ENCODE measurements around the gene FIG4. TPM values are rescaled to one million over a fixed set of nuclear protein-coding genes. Genes with fewer than 3 reads are reported as not detected.

Gene FIG4
- total and polyA plus RNA-seq, 2 of the 13 experiments (the other 11 are each of a cell fraction or from before 2014, with no cell fraction given), result 5.5 to 7.9 TPM

GRCh38 chr6:109815054-109815453 is 124.0 kb downstream of the FIG4 start (continued):
- no peak for TF ChIP-seq ZNF501 (CRISPR knock-in tag; IDR thresholded peaks at IDR 0.05)
- no peak for TF ChIP-seq SMAD9 (CRISPR knock-in tag; IDR thresholded peaks at IDR 0.05)
- TF ChIP-seq, protein P1, sequence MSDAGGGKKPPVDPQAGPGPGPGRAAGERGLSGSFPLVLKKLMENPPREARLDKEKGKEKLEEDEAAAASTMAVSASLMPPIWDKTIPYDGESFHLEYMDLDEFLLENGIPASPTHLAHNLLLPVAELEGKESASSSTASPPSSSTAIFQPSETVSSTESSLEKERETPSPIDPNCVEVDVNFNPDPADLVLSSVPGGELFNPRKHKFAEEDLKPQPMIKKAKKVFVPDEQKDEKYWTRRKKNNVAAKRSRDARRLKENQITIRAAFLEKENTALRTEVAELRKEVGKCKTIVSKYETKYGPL (CRISPR knock-in tag; IDR thresholded peaks at IDR 0.05), result no peak
- TF ChIP-seq JUNB (CRISPR knock-in tag; IDR thresholded peaks at IDR 0.05; ENCODE audit: borderline replicate concordance), result no peak
- no peak for TF ChIP-seq ZNF44 (CRISPR knock-in tag; IDR thresholded peaks at IDR 0.05)
- no peak for TF ChIP-seq E2F2 (CRISPR knock-in tag; IDR thresholded peaks at IDR 0.05; ENCODE audit: borderline replicate concordance)
- TF ChIP-seq RFXAP (CRISPR knock-in tag; IDR thresholded peaks at IDR 0.05; ENCODE audit: borderline replicate concordance), result no peak
- TF ChIP-seq ZNF75D (CRISPR knock-in tag; IDR thresholded peaks at IDR 0.05; ENCODE audit: borderline replicate concordance), result no peak

DNA sequence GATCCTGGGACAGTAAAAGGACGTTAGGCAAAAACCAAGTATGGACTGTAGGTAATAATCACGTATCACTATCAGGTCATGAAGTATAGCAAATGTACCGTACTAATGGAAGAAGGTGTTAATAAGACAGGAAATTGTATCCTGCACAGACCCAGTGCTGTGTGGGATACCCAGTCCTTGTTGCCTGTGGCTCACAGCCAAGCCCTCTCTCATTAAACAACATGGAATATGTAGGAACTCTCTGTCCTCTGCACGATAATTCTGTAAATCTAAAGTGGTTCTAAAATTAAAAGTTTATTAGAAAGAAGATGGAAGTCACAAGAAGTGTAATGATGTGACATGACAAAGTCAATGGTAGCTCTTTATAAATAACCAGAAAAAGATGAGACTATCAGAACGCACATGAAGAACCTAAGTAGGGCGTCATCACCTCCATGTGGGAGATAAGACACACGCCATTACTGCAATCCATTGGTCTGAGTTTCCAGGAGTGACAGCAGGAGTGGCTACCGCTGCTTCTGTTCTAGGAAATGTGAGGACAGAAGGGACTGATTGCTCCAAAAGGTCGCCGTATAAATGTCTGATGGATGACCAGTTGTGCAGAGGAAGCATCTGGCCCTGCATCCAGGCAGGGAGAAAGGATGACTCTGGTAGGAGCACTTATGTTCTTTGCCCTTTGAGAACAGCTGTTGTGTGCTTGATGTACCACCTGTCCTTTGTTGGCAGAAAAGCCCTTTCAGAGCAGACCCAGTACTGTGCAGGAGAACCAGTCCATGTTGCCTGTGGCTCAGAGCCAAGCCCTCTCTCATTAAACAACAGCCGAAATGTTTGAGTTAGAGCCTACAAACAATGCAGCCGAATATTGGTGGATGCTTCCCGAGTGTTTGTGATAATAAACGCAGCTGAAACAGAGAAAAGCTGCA is 125.6 kb downstream of the FIG4 start:
- FAIRE-seq (no peak), DNase-seq (ENCODE audit: low spot score) (no peak), ATAC-seq (no peak)
- Histone ChIP-seq H3K36me3 (replicated peaks in 1 of 2; ENCODE audit: control insufficient read depth in 1 of 2, insufficient read depth in 2 of 2, low read length in 2 of 2) (no peaks in the 10 kb centered on the region), H3K27me3 (ENCODE audit: control insufficient read depth in 1 of 2, insufficient read depth in 2 of 2, low read length in 2 of 2) (no peaks in the 10 kb centered on the region), H3K79me2 (ENCODE audit: insufficient read depth, low read length) (no peaks in the 10 kb centered on the region), H3K9me3 (ENCODE audit: low read length) (no peaks in the 10 kb centered on the region), H3K4me2 (ENCODE audit: low read depth, low read length) (no peak overlapping the region), H4K20me1 (ENCODE audit: insufficient read depth, low read length) (no peaks in the 10 kb centered on the region), H3K27ac (ENCODE audit: extremely low read length, insufficient read depth, low read length) (no peak overlapping the region), H3K4me3 (replicated peaks in 1 of 3; ENCODE audit: insufficient read depth in 1 of 3, low read depth in 2 of 3, low read length in 3 of 3) (no peak overlapping the region), H2AFZ (ENCODE audit: low read length) (no peak overlapping the region), H3K4me1 (ENCODE audit: insufficient read depth, low read length) (no peaks in the 10 kb centered on the region), H3K9ac (ENCODE audit: insufficient read depth, low read depth, low read length) (no peak overlapping the region)
- in situ Hi-C loops (cut with HindIII; ENCODE audit: extremely low pct_ligation_motif_present, low pct_unique_long_range_greater_than_20kb), result no loop called here
- no TSS peak for BruUV-seq (replicated peaks)
- CTCF ChIA-PET (ENCODE audit: low intra/inter-chr PET ratio, low total read pairs), result no interaction called here
- POLR2A ChIA-PET, result no interaction called here
- TF ChIP-seq ZZZ3 (CRISPR knock-in tag; IDR thresholded peaks at IDR 0.05; ENCODE audit: borderline replicate concordance) (no peak), E2F5 (CRISPR knock-in tag; conservative IDR thresholded peaks at IDR 0.05) (no peak), TMF1 (CRISPR knock-in tag; IDR thresholded peaks at IDR 0.05; ENCODE audit: low read depth) (no peak), ZBTB10 (CRISPR knock-in tag; IDR thresholded peaks at IDR 0.05; ENCODE audit: borderline replicate concordance) (no peak)
- 82% methylated on average over 14 of the region's 14 CpGs for WGBS (ENCODE audit: low lambda C conversion rate)
- intact Hi-C loops (cut with micrococcal nuclease; ENCODE audit: unreplicated experiment), result no loop called here

Measured in HepG2 (cell line).